GM15510 (cell line): ENCODE measurements around the gene ALPI.

ENCODE experiments used
- POLR2A ChIP-seq: IDR thresholded peaks from 3 replicates; pipeline ENCODE4 v1.6.1; 2011; ENCODE audit warnings: borderline replicate concordance; ENCODE audit not compliant: insufficient read length; ENCODE audit errors: extremely low read depth

ALPI gene

GRCh38 chr2:232455426-232456255 is at the start of gene ALPI:
Gene ALPI, plus strand, starts transcription at chr2:232456153. Its CDS starts 47 bp downstream, at chr2:232456200.
- no peak for TF ChIP-seq POLR2A

DNA sequence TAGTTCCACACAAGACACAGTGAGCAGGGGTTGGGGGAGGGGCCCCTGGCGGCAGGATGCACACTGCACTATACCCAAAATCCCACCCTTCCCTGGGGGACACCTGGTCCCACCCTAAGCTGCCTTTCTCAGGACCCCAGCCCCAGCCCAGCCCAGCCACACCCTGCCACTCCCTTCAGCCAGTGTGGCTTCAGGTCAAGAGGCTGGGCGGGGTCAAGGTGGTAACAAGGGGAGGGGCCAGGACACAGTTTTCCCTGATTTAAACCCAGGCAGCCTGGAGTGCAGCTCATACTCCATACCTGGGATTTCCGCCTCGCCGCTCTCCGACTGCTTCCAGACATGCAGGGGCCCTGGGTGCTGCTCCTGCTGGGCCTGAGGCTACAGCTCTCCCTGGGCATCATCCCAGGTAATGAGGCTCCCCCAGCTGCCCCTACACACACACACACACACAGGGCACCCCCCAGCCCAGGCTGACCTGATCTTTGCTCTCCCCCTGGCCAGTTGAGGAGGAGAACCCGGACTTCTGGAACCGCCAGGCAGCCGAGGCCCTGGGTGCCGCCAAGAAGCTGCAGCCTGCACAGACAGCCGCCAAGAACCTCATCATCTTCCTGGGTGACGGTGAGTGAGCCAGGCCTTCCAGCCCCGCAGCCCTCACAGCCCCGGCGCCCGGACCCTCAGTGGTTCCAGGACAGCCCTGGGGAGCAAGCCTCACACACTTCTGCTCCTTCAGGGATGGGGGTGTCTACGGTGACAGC is 49.2 kb upstream of the ALPI start, which contains the start of gene ALPG:
TSS of gene ALPG (plus strand) at position 289 of the 755 bp plus-strand sequence. CDS start at position 340, 51 bp downstream.
- no peak for TF ChIP-seq POLR2A

DNA sequence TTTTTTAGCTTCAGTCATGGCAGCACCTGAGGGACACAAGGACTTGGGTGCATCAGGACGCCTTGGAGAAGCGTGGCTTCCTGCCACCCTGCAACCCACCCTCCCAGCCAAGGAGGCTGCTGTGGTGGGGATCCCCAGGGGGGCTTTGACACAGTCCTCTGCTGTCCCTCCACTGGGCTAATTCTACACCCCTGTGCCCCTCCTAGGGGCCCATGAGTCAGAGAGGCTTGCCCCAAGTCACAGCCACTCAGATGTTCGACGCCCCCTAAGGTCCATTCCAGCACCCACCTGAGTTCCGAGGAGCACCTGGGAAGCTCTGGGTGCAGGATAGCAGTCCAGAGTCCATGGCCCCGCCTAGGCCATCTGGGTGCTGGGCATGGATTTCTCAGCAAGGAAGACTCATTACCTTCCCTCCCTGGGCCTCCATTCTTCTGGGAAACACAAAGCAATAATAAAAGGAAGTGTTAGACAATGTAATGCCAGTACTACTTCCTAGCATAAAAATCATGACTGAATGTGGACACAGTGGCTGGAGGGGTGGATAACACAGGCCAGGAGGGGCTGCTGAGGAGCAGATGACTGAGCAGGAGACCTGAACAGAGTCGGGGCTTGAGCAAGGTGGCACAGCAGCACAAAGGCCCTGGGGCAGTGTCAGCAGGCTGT is 45.6 kb upstream of the ALPI start:
- TF ChIP-seq POLR2A, result no peak

DNA sequence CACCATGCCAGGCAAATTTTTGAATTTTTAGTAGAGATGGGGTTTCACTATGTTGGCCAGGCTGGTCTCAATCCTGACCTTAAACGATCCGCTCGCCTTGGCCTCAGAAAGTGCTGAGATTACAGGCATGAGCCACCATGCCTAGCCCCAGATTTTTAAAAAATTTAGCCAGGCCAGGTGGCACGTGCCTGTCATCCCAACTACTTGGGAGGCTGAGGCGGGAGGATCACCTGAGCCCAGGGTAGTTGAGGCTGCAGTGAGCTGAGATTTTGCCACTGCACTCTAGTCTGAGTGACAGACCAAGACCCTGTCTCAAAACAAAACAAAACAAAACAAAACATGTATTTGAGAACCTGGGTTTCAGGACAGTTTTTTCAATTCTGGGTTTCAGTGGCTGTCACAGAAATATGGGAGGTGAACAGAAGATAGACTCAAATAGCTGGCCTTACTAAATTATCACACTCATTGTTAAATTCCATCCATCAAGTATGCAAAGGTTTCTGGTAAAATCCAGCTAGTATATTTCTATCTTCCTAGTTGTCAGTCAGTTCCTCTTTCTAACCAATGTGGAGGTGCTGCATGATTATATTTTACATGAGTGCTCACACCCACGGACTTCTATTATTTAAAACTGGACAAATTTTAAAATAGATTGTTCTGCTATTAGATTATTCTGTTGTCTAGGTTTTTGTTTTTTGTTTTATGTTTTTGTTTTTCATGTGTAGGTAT is 43.9 kb upstream of the ALPI start:
- no peak for TF ChIP-seq POLR2A

- TF ChIP-seq POLR2A, result no peak
Observed at GRCh38 chr2:232412986-232413385, 43.0 kb upstream of the ALPI start.

GRCh38 chr2:232415138-232415690 is 40.7 kb upstream of the ALPI start:
- TF ChIP-seq POLR2A, result no peak

DNA sequence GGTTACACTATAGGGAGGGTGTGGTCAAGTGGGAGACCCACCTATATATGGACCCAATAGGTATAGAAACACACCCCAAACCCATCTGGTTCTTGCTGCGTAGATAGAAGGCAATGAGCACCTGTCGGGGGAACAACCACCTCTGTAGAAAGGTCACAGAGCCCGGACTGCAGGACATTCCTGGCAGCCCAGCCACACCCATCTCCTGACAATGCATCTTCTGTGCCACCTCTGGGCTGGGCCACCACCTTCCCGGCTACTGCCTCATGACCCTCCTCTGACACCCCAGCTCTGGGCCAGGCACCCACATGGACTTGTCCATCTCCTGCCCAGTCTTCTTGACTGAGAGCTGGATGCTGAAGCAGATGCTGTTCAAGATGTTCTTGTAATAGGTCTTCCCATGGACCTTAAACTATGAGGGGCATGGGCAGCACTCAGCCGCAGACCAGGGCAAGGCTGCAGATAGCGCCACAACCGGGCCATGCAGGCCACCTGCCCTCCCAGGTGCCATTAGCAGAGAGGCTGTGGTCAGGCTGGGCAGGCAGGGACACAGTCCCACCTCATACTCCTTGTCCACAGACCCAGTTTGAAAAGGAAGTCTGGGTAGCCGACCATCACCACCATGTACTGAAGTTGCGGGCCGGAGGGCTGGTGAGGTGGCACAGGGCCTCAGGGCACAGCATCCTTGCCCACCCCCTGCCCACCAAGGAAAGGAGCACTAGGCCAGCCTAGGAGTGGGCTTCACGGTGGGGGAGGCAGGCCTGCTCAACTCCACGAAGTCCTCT is 40.0 kb upstream of the ALPI start:
- TF ChIP-seq POLR2A, result no peak

DNA sequence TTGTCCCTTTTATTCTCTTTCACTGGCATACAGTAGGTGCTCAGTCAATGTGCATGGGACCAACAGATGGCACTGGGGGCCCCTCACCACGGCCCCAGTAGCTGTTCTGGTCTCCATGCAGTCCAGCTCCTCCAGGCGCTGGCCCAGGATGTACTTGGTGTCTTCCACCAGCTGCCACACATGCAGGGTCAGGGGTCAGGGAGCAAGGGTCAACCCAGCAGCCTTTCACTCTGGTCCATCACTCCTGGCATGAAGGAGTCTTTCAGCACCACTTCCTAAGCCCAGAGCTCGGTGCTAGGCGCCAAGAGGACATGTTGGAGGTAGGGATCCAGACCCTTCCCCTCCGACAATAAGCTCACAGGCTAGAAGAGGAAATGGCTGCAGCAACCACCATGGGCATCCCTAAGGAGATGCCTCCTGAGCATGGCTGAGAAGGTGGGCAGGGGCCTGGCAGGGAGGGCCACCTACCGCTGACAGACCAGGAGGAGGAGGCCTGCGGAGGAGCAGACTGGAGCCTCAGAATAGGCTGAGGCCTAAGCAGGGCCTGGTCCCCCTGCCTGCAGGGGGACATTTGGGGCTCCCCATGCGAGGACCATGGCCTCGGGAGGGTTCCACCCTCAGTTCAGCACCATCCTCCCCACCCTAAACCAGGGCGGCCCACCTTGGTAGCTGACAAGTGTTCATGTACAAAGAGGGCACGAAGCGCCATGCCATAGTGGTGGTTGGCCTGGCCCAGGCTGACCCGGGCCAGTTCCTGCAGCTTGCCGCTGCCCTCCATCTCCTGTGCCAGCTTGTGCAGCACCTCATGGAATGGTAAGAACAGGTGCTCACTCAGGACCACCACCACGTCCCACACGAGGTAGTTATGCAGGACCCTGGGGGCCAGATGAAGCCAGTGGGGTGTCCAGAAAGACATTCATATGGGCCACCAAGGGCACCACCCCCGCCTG is 39.2 kb upstream of the ALPI start:
- no peak for TF ChIP-seq POLR2A

- TF ChIP-seq POLR2A, result no peak
Observed at GRCh38 chr2:232417489-232417888, 38.5 kb upstream of the ALPI start.

- TF ChIP-seq POLR2A, result no peak
Observed at GRCh38 chr2:232418056-232418455, 37.9 kb upstream of the ALPI start.

DNA sequence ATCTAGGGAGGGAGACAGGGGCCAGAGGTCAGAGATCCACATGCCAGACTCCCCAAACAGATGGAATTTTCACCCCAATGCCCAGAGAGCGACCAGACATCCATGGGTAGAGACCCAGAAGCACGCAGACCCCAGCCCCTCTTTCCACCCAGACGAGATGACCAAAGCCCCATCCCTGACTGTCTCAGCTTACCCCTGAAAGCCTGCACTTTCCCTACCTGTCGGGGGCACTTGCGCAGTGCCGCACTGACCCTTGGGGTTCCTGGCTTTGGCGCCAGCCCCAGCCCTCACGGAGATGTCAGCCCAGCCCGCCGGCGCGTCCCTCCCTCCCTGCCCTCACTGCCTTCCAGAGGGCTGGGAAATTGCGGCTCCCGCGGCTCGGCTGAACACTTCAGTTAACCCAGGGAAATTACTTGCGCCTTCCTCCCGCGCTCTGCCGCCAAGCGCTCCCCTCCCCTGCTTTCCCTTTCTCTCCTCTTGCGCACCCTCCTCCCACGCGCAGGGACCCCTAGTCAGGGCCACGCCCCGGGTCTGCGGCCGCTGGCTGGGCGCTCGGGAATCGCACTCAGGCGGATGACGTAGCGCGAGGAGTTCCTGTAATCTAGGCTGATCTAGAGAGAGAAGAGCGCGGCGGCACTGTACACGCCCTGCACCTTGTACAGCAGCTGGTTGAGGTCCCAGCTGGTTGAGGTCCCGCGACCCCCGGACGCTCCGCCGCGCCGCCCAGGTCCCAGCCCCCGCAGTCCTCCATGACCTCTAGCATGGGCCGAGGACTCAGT is 37.3 kb upstream of the ALPI start:
- no peak for TF ChIP-seq POLR2A

- TF ChIP-seq POLR2A, result no peak
Observed at GRCh38 chr2:232419245-232420072, 36.5 kb upstream of the ALPI start.
